IMR-90 (cell line): ENCODE measurements around the gene CSHL1. TPM values are rescaled to one million over a fixed set of nuclear protein-coding genes. Genes with fewer than 3 reads are reported as not detected.
"Not testable (repeated sequence)": the region's sequence is repeated elsewhere in the genome, so short reads cannot be mapped to it uniquely, and the experiment has no call there.

Source experiments
- ATAC-seq: fragments of 200-7000 bp; cut with Tn5 transposase; 2 replicates; pipeline ENCODE4 v1.9.1; 2020; ENCODE audit warnings: low read depth, mild to moderate bottlenecking, moderate library complexity
- BruUV-seq: library from RNA; stranded (reverse); fragments of 400-500 nt; replicated peaks from 2 replicates; lab custom pipeline; 2021; lab: Mats Ljungman, UMichigan
- CTCF ChIA-PET: fragments of 300-600 bp; formaldehyde crosslinking; extraction: SDS; loops from one replicate; lab custom pipeline; 2021; ENCODE audit warnings: antibody characterized with exemption; lab: Yijun Ruan, JAX
- POLR2A ChIA-PET: fragments of 300-600 bp; sonication (Branson Sonifier 250); formaldehyde crosslinking; loops from one replicate; lab custom pipeline; 2022; ENCODE audit warnings: antibody characterized with exemption; ENCODE audit not compliant: unreplicated experiment; lab: Charles Lee
- DNase-seq: peaks from one replicate; pipeline ENCODE4 v3.0.0; 2013
- H2AFZ ChIP-seq: replicated peaks from 2 replicates; pipeline ENCODE3; 2013; ENCODE audit warnings: low read length, mild to moderate bottlenecking; ENCODE audit not compliant: poor library complexity
- H2AK5ac ChIP-seq: 2 replicates; pipeline ENCODE4 v1.6.1; 2013; ENCODE audit warnings: low read depth, low read length, inconsistent platforms
- H2AK9ac ChIP-seq: replicated peaks from 2 replicates; pipeline ENCODE3; 2013; ENCODE audit warnings: mild to moderate bottlenecking, low read depth, low read length, moderate library complexity; ENCODE audit not compliant: poor library complexity
- H2BK120ac ChIP-seq: 2 replicates; pipeline ENCODE4 v1.6.1; 2013; ENCODE audit warnings: low read depth, low read length, inconsistent platforms
- H2BK15ac ChIP-seq: 3 replicates; pipeline ENCODE4 v1.6.1; 2013; ENCODE audit warnings: low read depth, low read length, inconsistent platforms
- H2BK20ac ChIP-seq: 2 replicates; pipeline ENCODE4 v1.6.1; 2013; ENCODE audit warnings: low read depth, mild to moderate bottlenecking, inconsistent platforms, low read length, moderate library complexity
- H2BK5ac ChIP-seq: 2 replicates; pipeline ENCODE4 v1.6.1; 2013; ENCODE audit warnings: mild to moderate bottlenecking, low read depth, low read length, inconsistent platforms; ENCODE audit not compliant: poor library complexity, severe bottlenecking
- H3K14ac ChIP-seq: replicated peaks from 2 replicates; pipeline ENCODE4 v1.6.1; 2013; ENCODE audit warnings: low read depth, low read length, inconsistent platforms
- H3K18ac ChIP-seq: 2 replicates; pipeline ENCODE4 v1.6.1; 2013; ENCODE audit warnings: low read depth, low read length, control low read depth
- H3K23ac ChIP-seq: 2 replicates; pipeline ENCODE4 v1.6.1; 2013; ENCODE audit warnings: low read depth, low read length, inconsistent platforms
- H3K27ac ChIP-seq: 2 replicates; pipeline ENCODE4 v1.5.1; 2013; ENCODE audit warnings: mild to moderate bottlenecking, control low read depth, low read length; ENCODE audit not compliant: insufficient read depth
- H3K27me3 ChIP-seq: 2 replicates; pipeline ENCODE4 v1.6.1; 2013; ENCODE audit warnings: low read length; ENCODE audit not compliant: control insufficient read depth, insufficient read depth
- H3K36me3 ChIP-seq: 2 replicates; pipeline ENCODE4 v1.6.1; 2013; ENCODE audit warnings: low read length, mixed read lengths; ENCODE audit not compliant: control insufficient read depth, insufficient read depth
- H3K4ac ChIP-seq: 2 replicates; pipeline ENCODE4 v1.6.1; 2013; ENCODE audit warnings: low read depth, low read length, inconsistent platforms
- H3K4me1 ChIP-seq: 2 replicates; pipeline ENCODE4 v1.6.1; 2013; ENCODE audit warnings: low read length, mixed read lengths; ENCODE audit not compliant: control insufficient read depth, insufficient read depth
- H3K4me2 ChIP-seq: 2 replicates; pipeline ENCODE4 v1.6.1; 2013; ENCODE audit warnings: low read depth, mild to moderate bottlenecking, control low read depth, low read length, moderate library complexity
- H3K4me3 ChIP-seq: 2 replicates; pipeline ENCODE4 v1.5.1; 2013; ENCODE audit warnings: low read depth, mild to moderate bottlenecking, control low read depth, low read length, moderate library complexity; ENCODE audit not compliant: insufficient read depth
- H3K56ac ChIP-seq: 2 replicates; pipeline ENCODE4 v1.6.1; 2013; ENCODE audit warnings: low read length, inconsistent platforms; ENCODE audit not compliant: insufficient read depth; ENCODE audit errors: extremely low read depth
- H3K79me1 ChIP-seq, 2 experiments: 2 replicates each; pipeline ENCODE4 v1.6.1; 2013; ENCODE audit warnings: low read length in 2 of 2, inconsistent platforms in 1 of 2, low read depth in 1 of 2
- H3K9ac ChIP-seq: 2 replicates; pipeline ENCODE4 v1.6.1; 2013; ENCODE audit warnings: low read depth, low read length, control low read depth
- H3K9me1 ChIP-seq: 2 replicates; pipeline ENCODE4 v1.6.1; 2013; ENCODE audit warnings: low read length, inconsistent platforms; ENCODE audit not compliant: insufficient read depth
- H3K9me3 ChIP-seq: 2 replicates; pipeline ENCODE4 v1.6.1; 2013; ENCODE audit warnings: low read length; ENCODE audit not compliant: control insufficient read depth, insufficient read depth
- H4K20me1 ChIP-seq: 2 replicates; pipeline ENCODE4 v1.6.1; 2013; ENCODE audit warnings: low read length, inconsistent platforms; ENCODE audit not compliant: insufficient read depth
- H4K5ac ChIP-seq: 2 replicates; pipeline ENCODE4 v1.6.1; 2013; ENCODE audit warnings: mild to moderate bottlenecking, low read depth, low read length, control low read depth
- H4K8ac ChIP-seq, 2 experiments: 2 replicates each; pipeline ENCODE4 v1.6.1; 2013; ENCODE audit warnings: low read depth in 2 of 2, low read length in 2 of 2, control low read depth in 1 of 2, inconsistent platforms in 1 of 2
- H4K91ac ChIP-seq: 2 replicates; pipeline ENCODE4 v1.6.1; 2013; ENCODE audit warnings: low read depth, low read length, inconsistent platforms; ENCODE audit not compliant: insufficient read depth
- WGBS, 2 experiments: methylation state at CpG; one replicate each; pipeline versions ENCODE4 v1.1.5 to v1.1.7; 2013; ENCODE audit warnings: missing lambda C conversion rate in 2 of 2; ENCODE audit not compliant: insufficient read length in 1 of 2; ENCODE audit errors: extremely low coverage in 2 of 2; 5-methylcytosine and 5-hydroxymethylcytosine counted together
- dilution Hi-C: fragments of 300-500 bp; cut with HindIII; formaldehyde crosslinking; loops from one replicate; pipeline ENCODE4 v1.14.3; 2018; ENCODE audit warnings: low sequenced_read_pairs; ENCODE audit not compliant: unreplicated experiment
- in situ Hi-C: fragments of 300-500 bp; cut with MboI; formaldehyde crosslinking; loops from 3 replicates; pipeline ENCODE4 v1.14.3; 2019; ENCODE audit warnings: low sequenced_read_pairs, inconsistent platforms, mixed read lengths
- intact Hi-C: fragments of 100-400 bp; cut with micrococcal nuclease; formaldehyde crosslinking; loops from 2 replicates; pipeline ENCODE4 v1.10.0; 2022
- polyA plus RNA-seq, 3 experiments: library from polyadenylated mRNA; depleted of rRNA; stranded (reverse); fragments of >200 nt; gene quantifications; 2 replicates each; pipeline ENCODE4 v1.2.3, GENCODE V29; 2012; ENCODE audit warnings: low replicate concordance in 1 of 3
- total RNA-seq: library from RNA; depleted of rRNA; stranded (reverse); fragments of >200 nt; gene quantifications from 2 replicates; pipeline ENCODE4 v1.2.3, GENCODE V29; 2012

Gene CSHL1
- total and polyA plus RNA-seq, 2 of the 4 experiments (the other 2 are of a cell fraction) = not detected

- peaks cover 44% of the 10 kb centered on the region for H3K27me3 ChIP-seq
- H3K4me1 ChIP-seq, H3K4me3 ChIP-seq, H2BK120ac ChIP-seq, H4K8ac ChIP-seq, H3K14ac ChIP-seq, H2BK20ac ChIP-seq, H3K9me1 ChIP-seq, H3K56ac ChIP-seq, H2BK15ac ChIP-seq, CTCF ChIA-PET, H2AK5ac ChIP-seq, H3K4ac ChIP-seq, H3K9me3 ChIP-seq, POLR2A ChIA-PET, ATAC-seq, H4K91ac ChIP-seq, H4K5ac ChIP-seq, H4K20me1 ChIP-seq, H2AFZ ChIP-seq, H2BK5ac ChIP-seq, H3K18ac ChIP-seq, H3K79me1 ChIP-seq, H3K36me3 ChIP-seq, dilution Hi-C loops, H3K23ac ChIP-seq, H3K27ac ChIP-seq, DNase-seq, H3K9ac ChIP-seq, H3K4me2 ChIP-seq, H2AK9ac ChIP-seq, BruUV-seq: not testable (repeated sequence)
- in situ Hi-C loops = loop anchor here (5.0 to 10.0 kb wide), 3 partner anchors 109 to 369 kb away; partner anchors contain the start of genes ERN1 and ICAM2
- 74% methylated on average over 8 of the region's 10 CpGs; no CpG with 5 or more reads in 1 of the 2 experiments for WGBS, 2 experiments
- intact Hi-C loops = loop anchor here (10.0 kb wide), 1 partner anchor 369 kb away; no protein-coding TSS in a partner anchor
Measured at GRCh38 chr17:63915753-63916152, 4.7 kb upstream of the CSHL1 start.
